Neural cell (in vitro differentiated cells): ENCODE measurements around the gene CREM.

Experiments
- EP300 ChIP-seq: fragments of 450-650 bp; conservative IDR thresholded peaks from 2 replicates; pipeline ENCODE4 v1.6.1; 2014; ENCODE audit warnings: antibody characterized with exemption, mild to moderate bottlenecking, moderate library complexity; ENCODE audit not compliant: poor library complexity, severe bottlenecking
- EZH2 ChIP-seq: fragments of 200-600, 300-800 bp; shearing (Covaris generic), sonication (generic); IDR thresholded peaks from 2 replicates; pipeline ENCODE4 v1.6.1; 2014; ENCODE audit warnings: antibody characterized with exemption, low read length, borderline replicate concordance, mild to moderate bottlenecking; ENCODE audit not compliant: insufficient read depth, poor library complexity, severe bottlenecking
- TAF1 ChIP-seq: IDR thresholded peaks from 2 replicates; pipeline ENCODE4 v1.6.1; 2012; ENCODE audit warnings: low read depth
- TF ChIP-seq, protein P1 (sequence below): fragments of 450-650 bp; IDR thresholded peaks from 2 replicates; pipeline ENCODE4 v1.5.1; 2014; ENCODE audit warnings: antibody characterized with exemption, mild to moderate bottlenecking, moderate library complexity; ENCODE audit not compliant: poor library complexity, severe bottlenecking
- TF ChIP-seq, protein P2 (sequence below): IDR thresholded peaks from 2 replicates; pipeline ENCODE4 v1.6.1; 2012; ENCODE audit warnings: borderline replicate concordance

DNA sequence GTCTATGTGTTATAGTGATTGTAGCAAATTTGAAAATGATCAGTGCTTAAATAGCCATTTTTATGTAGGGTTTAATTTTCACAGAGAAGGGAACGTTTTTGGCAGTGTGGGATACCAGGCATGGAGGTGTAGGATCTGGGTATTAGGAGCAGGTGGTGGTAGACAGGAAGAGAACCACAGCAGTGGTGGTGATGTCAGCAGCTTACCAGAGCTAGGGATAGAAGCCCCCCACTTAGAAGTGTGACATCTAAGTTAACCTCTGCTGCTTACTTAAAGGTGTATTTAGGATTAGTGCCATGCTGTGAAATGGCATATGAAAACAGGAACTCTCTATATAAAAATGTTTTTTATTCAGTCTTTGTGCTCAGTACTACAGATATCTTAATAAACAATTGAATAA, 73.8 kb downstream of the CREM start:
- TF ChIP-seq, protein P1, sequence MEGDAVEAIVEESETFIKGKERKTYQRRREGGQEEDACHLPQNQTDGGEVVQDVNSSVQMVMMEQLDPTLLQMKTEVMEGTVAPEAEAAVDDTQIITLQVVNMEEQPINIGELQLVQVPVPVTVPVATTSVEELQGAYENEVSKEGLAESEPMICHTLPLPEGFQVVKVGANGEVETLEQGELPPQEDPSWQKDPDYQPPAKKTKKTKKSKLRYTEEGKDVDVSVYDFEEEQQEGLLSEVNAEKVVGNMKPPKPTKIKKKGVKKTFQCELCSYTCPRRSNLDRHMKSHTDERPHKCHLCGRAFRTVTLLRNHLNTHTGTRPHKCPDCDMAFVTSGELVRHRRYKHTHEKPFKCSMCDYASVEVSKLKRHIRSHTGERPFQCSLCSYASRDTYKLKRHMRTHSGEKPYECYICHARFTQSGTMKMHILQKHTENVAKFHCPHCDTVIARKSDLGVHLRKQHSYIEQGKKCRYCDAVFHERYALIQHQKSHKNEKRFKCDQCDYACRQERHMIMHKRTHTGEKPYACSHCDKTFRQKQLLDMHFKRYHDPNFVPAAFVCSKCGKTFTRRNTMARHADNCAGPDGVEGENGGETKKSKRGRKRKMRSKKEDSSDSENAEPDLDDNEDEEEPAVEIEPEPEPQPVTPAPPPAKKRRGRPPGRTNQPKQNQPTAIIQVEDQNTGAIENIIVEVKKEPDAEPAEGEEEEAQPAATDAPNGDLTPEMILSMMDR: no peak
- TF ChIP-seq, protein P2, sequence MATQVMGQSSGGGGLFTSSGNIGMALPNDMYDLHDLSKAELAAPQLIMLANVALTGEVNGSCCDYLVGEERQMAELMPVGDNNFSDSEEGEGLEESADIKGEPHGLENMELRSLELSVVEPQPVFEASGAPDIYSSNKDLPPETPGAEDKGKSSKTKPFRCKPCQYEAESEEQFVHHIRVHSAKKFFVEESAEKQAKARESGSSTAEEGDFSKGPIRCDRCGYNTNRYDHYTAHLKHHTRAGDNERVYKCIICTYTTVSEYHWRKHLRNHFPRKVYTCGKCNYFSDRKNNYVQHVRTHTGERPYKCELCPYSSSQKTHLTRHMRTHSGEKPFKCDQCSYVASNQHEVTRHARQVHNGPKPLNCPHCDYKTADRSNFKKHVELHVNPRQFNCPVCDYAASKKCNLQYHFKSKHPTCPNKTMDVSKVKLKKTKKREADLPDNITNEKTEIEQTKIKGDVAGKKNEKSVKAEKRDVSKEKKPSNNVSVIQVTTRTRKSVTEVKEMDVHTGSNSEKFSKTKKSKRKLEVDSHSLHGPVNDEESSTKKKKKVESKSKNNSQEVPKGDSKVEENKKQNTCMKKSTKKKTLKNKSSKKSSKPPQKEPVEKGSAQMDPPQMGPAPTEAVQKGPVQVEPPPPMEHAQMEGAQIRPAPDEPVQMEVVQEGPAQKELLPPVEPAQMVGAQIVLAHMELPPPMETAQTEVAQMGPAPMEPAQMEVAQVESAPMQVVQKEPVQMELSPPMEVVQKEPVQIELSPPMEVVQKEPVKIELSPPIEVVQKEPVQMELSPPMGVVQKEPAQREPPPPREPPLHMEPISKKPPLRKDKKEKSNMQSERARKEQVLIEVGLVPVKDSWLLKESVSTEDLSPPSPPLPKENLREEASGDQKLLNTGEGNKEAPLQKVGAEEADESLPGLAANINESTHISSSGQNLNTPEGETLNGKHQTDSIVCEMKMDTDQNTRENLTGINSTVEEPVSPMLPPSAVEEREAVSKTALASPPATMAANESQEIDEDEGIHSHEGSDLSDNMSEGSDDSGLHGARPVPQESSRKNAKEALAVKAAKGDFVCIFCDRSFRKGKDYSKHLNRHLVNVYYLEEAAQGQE: no peak
- no peak for TF ChIP-seq EP300
- no peak for TF ChIP-seq TAF1
- TF ChIP-seq EZH2: no peak
